ENCODE data around the gene ETS1.

ETS1 gene

DNA sequence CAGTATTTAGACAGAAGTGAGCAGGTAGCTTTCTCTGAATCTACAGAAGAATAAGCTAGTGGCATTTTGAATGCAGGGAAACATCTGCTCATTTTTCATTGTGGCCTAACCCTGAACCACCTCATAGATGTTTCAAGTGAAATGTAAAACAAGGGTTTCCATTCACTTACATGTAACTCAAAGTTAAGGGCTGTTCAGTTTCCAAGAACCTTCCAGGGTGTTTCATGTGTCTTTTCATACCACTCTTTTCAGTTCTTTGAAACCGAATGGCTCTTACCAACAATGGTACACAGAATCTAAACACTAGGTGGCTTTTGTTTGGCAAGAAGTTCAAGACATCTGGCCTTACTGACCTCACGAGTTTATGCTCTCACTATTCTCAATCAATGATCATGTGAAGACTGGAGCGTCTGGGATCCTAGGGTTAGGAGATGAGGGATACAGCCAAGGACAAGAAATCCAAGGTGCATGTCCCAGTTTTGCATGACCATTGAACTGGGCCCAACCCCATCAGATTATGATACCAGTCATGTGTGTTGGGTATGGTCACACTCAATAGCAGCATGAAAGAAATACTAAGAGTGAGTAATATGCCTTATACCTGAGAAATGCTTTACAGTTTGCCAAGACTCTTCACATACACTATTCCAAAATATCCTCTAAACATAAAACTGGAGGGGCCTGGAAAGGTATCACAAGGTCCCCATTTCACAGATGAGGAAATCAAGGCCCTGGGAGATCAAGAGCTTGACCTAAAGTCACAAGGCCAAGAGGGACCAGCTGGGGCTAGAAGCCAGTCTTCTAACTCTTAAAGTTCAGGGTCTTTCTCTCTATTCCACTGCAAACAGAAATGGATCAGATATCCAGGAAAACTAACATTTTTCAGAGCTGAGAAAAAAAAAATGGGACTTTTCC, 92.7 kb downstream of the ETS1 start:
- Histone ChIP-seq H3K4me3 (ENCODE audit: low read length) (no peak overlapping the region), H3K9me3 (ENCODE audit: control insufficient read depth, insufficient read depth, low read length) (no peaks in the 10 kb centered on the region), H3K27me3 (ENCODE audit: control insufficient read depth, insufficient read depth, low read length) (no peaks in the 10 kb centered on the region), H3K4me1 (ENCODE audit: control insufficient read depth, insufficient read depth, low read length) (peaks cover 5% of the 10 kb centered on the region; the same call in 1 of the 2 replicates), H3K27ac (ENCODE audit: low read length) (no peak overlapping the region), H3K36me3 (ENCODE audit: control insufficient read depth, insufficient read depth, low read length) (no peaks in the 10 kb centered on the region)
- DNase-seq (ENCODE audit: low read depth, low spot score) = no peak
- WGBS (ENCODE audit: insufficient coverage, insufficient read length) = no CpG with 5 or more reads among the region's 3 CpGs

GRCh38 chr11:128493570-128493965, 93.8 kb downstream of the ETS1 start:
- 100% methylated on average over 1 of the region's 2 CpGs for WGBS (ENCODE audit: insufficient coverage, insufficient read length)
- no peak overlapping the region for H3K27ac ChIP-seq (ENCODE audit: low read length)

DNA sequence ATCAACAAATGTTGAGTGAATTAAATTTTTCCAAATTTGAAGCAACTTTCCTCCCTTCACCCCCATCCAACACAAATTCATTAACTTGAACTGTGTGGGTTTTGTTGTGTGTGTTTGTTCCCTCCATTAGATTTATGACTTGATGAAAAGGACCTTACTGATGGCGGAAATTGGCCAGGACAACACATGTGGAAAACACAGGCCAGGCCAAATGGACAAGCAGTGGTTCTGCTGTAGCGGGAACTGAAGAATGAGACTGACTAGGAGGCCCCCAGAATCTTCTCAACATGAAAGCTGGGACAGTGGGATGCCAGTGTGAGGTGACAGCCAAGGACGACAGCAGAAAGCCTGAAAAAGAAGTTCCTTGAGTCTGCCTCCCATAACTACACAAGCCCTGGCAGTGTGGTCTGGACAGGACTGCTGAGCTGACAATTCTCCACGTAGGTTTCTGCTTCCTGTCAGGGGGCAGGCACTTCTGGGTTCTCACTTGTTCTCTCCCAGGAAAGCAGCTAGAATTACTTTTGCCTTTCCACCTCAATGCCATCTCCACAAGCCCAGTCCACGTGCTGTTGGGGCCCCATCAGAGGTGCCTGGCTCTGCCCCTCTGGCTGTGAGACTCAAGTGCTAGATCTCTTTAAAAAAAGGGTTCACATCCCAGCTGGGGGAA, 94.3 kb downstream of the ETS1 start:
- no peak for DNase-seq (ENCODE audit: low read depth, low spot score)
- no CpG with 5 or more reads among the region's 5 CpGs for WGBS (ENCODE audit: insufficient coverage, insufficient read length)
- Histone ChIP-seq H3K27me3 (ENCODE audit: control insufficient read depth, insufficient read depth, low read length) (no peaks in the 10 kb centered on the region), H3K9me3 (ENCODE audit: control insufficient read depth, insufficient read depth, low read length) (no peaks in the 10 kb centered on the region), H3K4me3 (ENCODE audit: low read length) (no peak overlapping the region), H3K4me1 (ENCODE audit: control insufficient read depth, insufficient read depth, low read length) (peaks cover 5% of the 10 kb centered on the region; the same call in 1 of the 2 replicates), H3K27ac (ENCODE audit: low read length) (no peak overlapping the region), H3K36me3 (ENCODE audit: control insufficient read depth, insufficient read depth, low read length) (no peaks in the 10 kb centered on the region; the same call in 1 of the 2 replicates)

More at GRCh38 chr11:128493570-128493965, 93.8 kb downstream of the ETS1 start:
- Histone ChIP-seq H3K4me3 (ENCODE audit: low read length) (no peak overlapping the region), H3K9me3 (ENCODE audit: control insufficient read depth, insufficient read depth, low read length) (no peaks in the 10 kb centered on the region), H3K36me3 (ENCODE audit: control insufficient read depth, insufficient read depth, low read length) (no peaks in the 10 kb centered on the region), H3K4me1 (ENCODE audit: control insufficient read depth, insufficient read depth, low read length) (peaks cover 5% of the 10 kb centered on the region; the same call in 1 of the 2 replicates), H3K27me3 (ENCODE audit: control insufficient read depth, insufficient read depth, low read length) (no peaks in the 10 kb centered on the region)
- no peak for DNase-seq (ENCODE audit: low read depth, low spot score)

GRCh38 chr11:128492461-128492860, 94.9 kb downstream of the ETS1 start:
- Histone ChIP-seq H3K4me3 (ENCODE audit: low read length) (no peak overlapping the region), H3K9me3 (ENCODE audit: control insufficient read depth, insufficient read depth, low read length) (no peaks in the 10 kb centered on the region), H3K27me3 (ENCODE audit: control insufficient read depth, insufficient read depth, low read length) (no peaks in the 10 kb centered on the region), H3K4me1 (ENCODE audit: control insufficient read depth, insufficient read depth, low read length) (peaks cover 5% of the 10 kb centered on the region; the same call in 1 of the 2 replicates), H3K27ac (ENCODE audit: low read length) (no peak overlapping the region), H3K36me3 (ENCODE audit: control insufficient read depth, insufficient read depth, low read length) (no peaks in the 10 kb centered on the region; the same call in 1 of the 2 replicates)
- WGBS (ENCODE audit: insufficient coverage, insufficient read length) = no CpG with 5 or more reads among the region's 2 CpGs
- no peak for DNase-seq (ENCODE audit: low read depth, low spot score)

DNA sequence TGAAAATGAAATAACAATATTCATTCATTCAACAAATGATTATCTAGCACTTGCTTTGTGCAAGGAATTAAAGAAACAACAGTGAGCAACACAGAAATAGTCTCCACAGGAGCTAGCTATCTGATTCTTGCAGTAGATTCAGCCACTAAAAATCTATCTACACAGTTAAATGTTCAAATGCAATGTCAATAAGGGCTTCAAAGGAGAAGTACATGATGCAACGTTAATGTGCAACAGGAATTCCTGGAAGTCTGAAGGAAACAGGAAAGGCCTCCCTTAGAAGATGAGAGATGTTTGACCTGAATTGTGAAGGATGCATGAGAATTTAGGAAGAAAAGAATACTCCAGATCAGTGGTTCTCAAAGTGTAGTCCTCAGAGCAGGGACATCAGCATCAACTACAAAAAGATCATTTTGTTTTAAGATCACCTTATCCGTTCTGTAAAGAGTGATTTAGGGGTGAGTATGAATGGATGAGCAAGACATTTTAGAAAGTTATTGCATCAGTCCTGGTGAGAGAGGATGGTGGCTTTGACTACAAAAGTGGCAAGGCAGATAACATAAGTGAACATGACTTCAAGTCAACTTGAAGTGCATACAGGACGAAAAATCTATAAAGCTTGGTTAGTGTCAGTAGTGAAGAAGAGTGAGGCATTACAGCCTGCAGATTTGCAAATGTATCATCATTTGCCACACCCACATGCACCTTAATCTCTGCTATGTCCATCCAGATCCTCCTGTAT, 96.0 kb downstream of the ETS1 start:
- no peaks in the 10 kb centered on the region for H3K4me1 ChIP-seq (ENCODE audit: control insufficient read depth, insufficient read depth, low read length)
- no peak overlapping the region for H3K27ac ChIP-seq (ENCODE audit: low read length)

DNA sequence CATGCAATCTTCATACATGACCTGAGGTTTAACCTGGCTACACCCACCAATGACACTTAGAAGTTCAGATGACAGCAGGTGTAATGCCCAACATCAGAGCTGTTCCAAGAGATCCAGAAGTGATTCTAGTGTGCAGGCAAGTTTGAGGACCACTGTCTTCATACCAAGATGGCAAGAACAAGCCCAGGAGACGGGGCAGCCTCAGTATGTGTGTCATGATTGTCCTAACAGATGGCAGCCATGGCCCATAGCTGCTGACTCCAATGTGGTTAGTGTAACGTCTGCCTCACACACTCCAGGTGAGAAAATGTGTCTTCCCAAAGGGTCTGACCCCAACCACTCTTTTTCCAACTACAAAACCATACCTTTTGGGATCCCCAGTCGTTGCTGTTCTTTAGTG, 97.3 kb downstream of the ETS1 start:
- H3K4me3 ChIP-seq (ENCODE audit: low read length) = no peak overlapping the region
- H3K9me3 ChIP-seq (ENCODE audit: control insufficient read depth, insufficient read depth, low read length) = no peaks in the 10 kb centered on the region
- H3K27me3 ChIP-seq (ENCODE audit: control insufficient read depth, insufficient read depth, low read length) = no peaks in the 10 kb centered on the region
- H3K4me1 ChIP-seq (ENCODE audit: control insufficient read depth, insufficient read depth, low read length) = no peaks in the 10 kb centered on the region
- no CpG with 5 or more reads among the region's 3 CpGs for WGBS (ENCODE audit: insufficient coverage, insufficient read length)
- no peak overlapping the region for H3K27ac ChIP-seq (ENCODE audit: low read length)
- DNase-seq (ENCODE audit: low read depth, low spot score) = no peak
- H3K36me3 ChIP-seq (ENCODE audit: control insufficient read depth, insufficient read depth, low read length) = no peaks in the 10 kb centered on the region; the same call in 1 of the 2 replicates

More for the DNA sequence above, 96.0 kb downstream of the ETS1 start:
- Histone ChIP-seq H3K36me3 (ENCODE audit: control insufficient read depth, insufficient read depth, low read length) (no peaks in the 10 kb centered on the region; the same call in 1 of the 2 replicates), H3K4me3 (ENCODE audit: low read length) (no peak overlapping the region), H3K27me3 (ENCODE audit: control insufficient read depth, insufficient read depth, low read length) (no peaks in the 10 kb centered on the region), H3K9me3 (ENCODE audit: control insufficient read depth, insufficient read depth, low read length) (no peaks in the 10 kb centered on the region)
- DNase-seq (ENCODE audit: low read depth, low spot score) = no peak
- no CpG with 5 or more reads among the region's 3 CpGs for WGBS (ENCODE audit: insufficient coverage, insufficient read length)

- DNase-seq (ENCODE audit: low read depth, low spot score) = no peak
- H3K36me3 ChIP-seq (ENCODE audit: control insufficient read depth, insufficient read depth, low read length) = no peaks in the 10 kb centered on the region; the same call in 1 of the 2 replicates
- H3K27ac ChIP-seq (ENCODE audit: low read length) = no peak overlapping the region
- H3K27me3 ChIP-seq (ENCODE audit: control insufficient read depth, insufficient read depth, low read length) = no peaks in the 10 kb centered on the region
- H3K4me1 ChIP-seq (ENCODE audit: control insufficient read depth, insufficient read depth, low read length) = no peaks in the 10 kb centered on the region
- no peak overlapping the region for H3K4me3 ChIP-seq (ENCODE audit: low read length)
- no peaks in the 10 kb centered on the region for H3K9me3 ChIP-seq (ENCODE audit: control insufficient read depth, insufficient read depth, low read length)
- WGBS (ENCODE audit: insufficient coverage, insufficient read length) = no CpG with 5 or more reads among the region's 5 CpGs
Measured at GRCh38 chr11:128488471-128488870, 98.9 kb downstream of the ETS1 start.

DNA sequence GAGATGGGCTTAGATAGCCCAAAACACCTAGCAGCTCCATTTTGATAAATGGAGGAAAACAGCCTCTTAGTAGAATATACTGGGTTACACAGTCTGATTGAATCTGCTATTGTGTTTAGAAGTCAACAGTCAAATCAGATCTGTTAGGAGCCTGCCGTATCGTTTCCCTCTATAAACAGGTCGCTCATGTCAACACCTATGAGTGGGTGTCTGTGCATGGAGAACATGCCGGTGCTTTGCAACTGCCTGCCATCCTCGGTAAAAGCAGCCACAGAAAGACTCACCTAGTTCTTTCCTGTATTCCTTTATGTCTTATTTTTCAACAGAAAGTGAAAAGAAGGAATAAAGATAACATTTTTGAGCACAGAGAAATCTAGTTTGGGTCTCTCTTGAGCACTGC, 99.4 kb downstream of the ETS1 start:
- no CpG with 5 or more reads among the region's 5 CpGs for WGBS (ENCODE audit: insufficient coverage, insufficient read length)
- no peak for DNase-seq (ENCODE audit: low read depth, low spot score)
- Histone ChIP-seq H3K36me3 (ENCODE audit: control insufficient read depth, insufficient read depth, low read length) (no peaks in the 10 kb centered on the region; the same call in 1 of the 2 replicates), H3K27me3 (ENCODE audit: control insufficient read depth, insufficient read depth, low read length) (no peaks in the 10 kb centered on the region), H3K9me3 (ENCODE audit: control insufficient read depth, insufficient read depth, low read length) (no peaks in the 10 kb centered on the region), H3K4me3 (ENCODE audit: low read length) (no peak overlapping the region), H3K27ac (ENCODE audit: low read length) (no peak overlapping the region), H3K4me1 (ENCODE audit: control insufficient read depth, insufficient read depth, low read length) (no peaks in the 10 kb centered on the region)

- Histone ChIP-seq H3K9me3 (ENCODE audit: control insufficient read depth, insufficient read depth, low read length) (no peaks in the 10 kb centered on the region), H3K27me3 (ENCODE audit: control insufficient read depth, insufficient read depth, low read length) (no peaks in the 10 kb centered on the region), H3K4me3 (ENCODE audit: low read length) (no peak overlapping the region), H3K36me3 (ENCODE audit: control insufficient read depth, insufficient read depth, low read length) (no peaks in the 10 kb centered on the region; the same call in 1 of the 2 replicates), H3K4me1 (ENCODE audit: control insufficient read depth, insufficient read depth, low read length) (no peaks in the 10 kb centered on the region), H3K27ac (ENCODE audit: low read length) (no peak overlapping the region)
- no peak for DNase-seq (ENCODE audit: low read depth, low spot score)
- no CpG with 5 or more reads among the region's 4 CpGs for WGBS (ENCODE audit: insufficient coverage, insufficient read length)
Measured at GRCh38 chr11:128484172-128484571, 103.2 kb downstream of the ETS1 start.

DNA sequence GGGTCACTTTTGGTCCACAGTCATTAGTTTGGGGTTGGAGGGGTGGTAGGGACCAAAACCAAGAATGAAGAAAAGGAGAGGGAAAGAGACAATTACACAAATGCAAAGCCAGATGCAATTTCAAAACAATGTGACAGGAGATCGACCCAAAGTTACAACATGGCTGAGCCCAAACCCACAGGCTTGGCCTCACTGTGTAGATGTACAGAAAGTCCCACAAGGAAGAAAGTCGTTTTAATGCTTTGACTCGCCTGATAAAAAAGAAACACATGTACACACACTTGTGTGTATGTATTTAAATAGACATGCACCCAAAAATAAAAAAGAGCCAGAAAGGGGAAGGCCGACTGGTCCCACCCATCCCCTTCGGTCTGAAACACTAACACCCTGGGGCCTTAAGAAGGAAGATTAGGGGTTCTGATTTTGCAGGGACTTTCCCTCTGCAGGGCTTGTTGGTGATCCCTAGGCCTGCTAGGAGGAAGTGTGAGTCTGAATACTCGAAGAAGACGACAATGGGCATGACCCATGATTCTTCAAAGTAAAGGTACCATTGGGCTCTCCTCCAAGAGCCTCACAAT, 104.1 kb downstream of the ETS1 start:
- no peaks in the 10 kb centered on the region for H3K9me3 ChIP-seq (ENCODE audit: control insufficient read depth, insufficient read depth, low read length)
- no peaks in the 10 kb centered on the region for H3K4me1 ChIP-seq (ENCODE audit: control insufficient read depth, insufficient read depth, low read length)
- H3K36me3 ChIP-seq (ENCODE audit: control insufficient read depth, insufficient read depth, low read length) = no peaks in the 10 kb centered on the region; the same call in 1 of the 2 replicates
- no peak overlapping the region for H3K4me3 ChIP-seq (ENCODE audit: low read length)
- WGBS (ENCODE audit: insufficient coverage, insufficient read length) = no CpG with 5 or more reads among the region's 7 CpGs
- H3K27me3 ChIP-seq (ENCODE audit: control insufficient read depth, insufficient read depth, low read length) = no peaks in the 10 kb centered on the region
- H3K27ac ChIP-seq (ENCODE audit: low read length) = no peak overlapping the region
- DNase-seq (ENCODE audit: low read depth, low spot score) = no peak

All from iPS DF 6.9 (cell line).